Heart left ventricle (tissue), 16 donors: ENCODE data around the gene NFIB. TPM values are rescaled to one million over a fixed set of nuclear protein-coding genes. Genes with fewer than 3 reads are reported as not detected.

Experiments
- ATAC-seq, 4 donors: fragments of 200-7000 bp; cut with Tn5 transposase; one replicate each; pipeline ENCODE4 v1.9.1; 2020 to 2022; ENCODE audit warnings: moderate library complexity in 4 of 4, mild to moderate bottlenecking in 3 of 4, moderate number of reproducible peaks in 1 of 4
- DNase-seq, 5 donors: peaks; one replicate each; pipeline ENCODE4 v3.0.0-alpha.2; 2020
- H3K27ac ChIP-seq, 12 donors: fragments of 200-600 bp; sonication (generic) in 4 of 12; one replicate each; pipeline versions ENCODE4 v1.5.0 to v1.8.0; 2016 to 2022; ENCODE audit warnings: mild to moderate bottlenecking in 2 of 12
- H3K27me3 ChIP-seq, 9 donors: fragments of 200-600 bp; sonication (generic) in 2 of 9; one replicate each; pipeline versions ENCODE4 v1.5.1 to v1.8.0; 2016 to 2022; ENCODE audit warnings: mild to moderate bottlenecking in 3 of 9
- H3K36me3 ChIP-seq, 9 donors: fragments of 200-600 bp; sonication (generic) in 2 of 9; one replicate each; pipeline versions ENCODE4 v1.5.0 to v1.8.0; 2018 to 2022; ENCODE audit warnings: mild to moderate bottlenecking in 2 of 9
- H3K4me1 ChIP-seq, 12 donors: fragments of 200-600 bp; sonication (generic) in 4 of 12; one replicate each; pipeline versions ENCODE4 v1.5.0 to v1.8.0; 2016 to 2022; ENCODE audit warnings: mild to moderate bottlenecking in 3 of 12
- H3K4me3 ChIP-seq, 12 donors: fragments of 200-600 bp; sonication (generic) in 4 of 12; one replicate each; pipeline versions ENCODE4 v1.5.0 to v1.8.0; 2017 to 2022; ENCODE audit warnings: mild to moderate bottlenecking in 9 of 12, moderate library complexity in 4 of 12
- H3K9me3 ChIP-seq, 12 donors: fragments of 200-600 bp; sonication (generic) in 4 of 12; one replicate each; pipeline versions ENCODE4 v1.5.0 to v1.8.0; 2016 to 2022; ENCODE audit warnings: mild to moderate bottlenecking in 1 of 12
- CTCF ChIP-seq, 12 donors: fragments of 200-600 bp; sonication (generic) in 4 of 12; IDR thresholded peaks; one replicate each; pipeline versions ENCODE4 v1.5.0 to v1.8.0; 2018 to 2022; ENCODE audit warnings: antibody characterized with exemption in 12 of 12, mild to moderate bottlenecking in 5 of 12
- POLR2A ChIP-seq, 2 donors: fragments of 450-650 bp; IDR thresholded peaks; one replicate each; pipeline ENCODE4 v1.6.1; 2017; ENCODE audit warnings: antibody characterized with exemption in 2 of 2, mild to moderate bottlenecking in 2 of 2, moderate library complexity in 2 of 2
- WGBS, 4 donors: extraction: QIAGEN DNeasy Blood & Tissue Kit in 2 of 4; methylation state at CpG; one replicate each; pipeline versions ENCODE4 v1.1.5 to v1.1.7; 2013 to 2018; 5-methylcytosine and 5-hydroxymethylcytosine counted together
- intact Hi-C, 10 donors: fragments of 100-400 bp; cut with DNase I; formaldehyde crosslinking; loops; one replicate each; pipeline versions ENCODE4 v1.11.1 to v1.14.2; 2022
- polyA plus RNA-seq, 2 donors: library from polyadenylated mRNA; stranded (reverse); fragments of 200-250 nt; gene quantifications; one replicate each; pipeline ENCODE4 v1.2.3, GENCODE V29; 2013
- total RNA-seq, 9 donors: library from RNA; depleted of rRNA in 2 of 9; stranded (reverse); fragments of >200 nt in 2 of 9; fragmentation: NEBNext Ultra II Directional in 3 of 9; extraction: Animal tissue kit (Norgen Biotek cat#: 25700) in 3 of 9; gene quantifications; one replicate each; pipeline versions ENCODE4 v1.1.0 to v1.2.4, GENCODE V29; 2016 to 2023
- donor health status: ischemic (EF 13 %, LVEDD 7.1; RV severe dilation, severe dysfunction).
- donor health status: healthy with polysubstance abuse.
- donor health status: DM: no; HTN: yes; CAD: no.
- donor health status: DM: no; HTN: no; CAD: no.
- donor health status: ischemic (EF 25% LVEDD 6.9; RV normal size, moderate dysfunction).
- donor health status: ischemic (EF 25% LVEDD 5.7; RV mildly dilated, moderate dysfunction).
- donor health status: healthy.
- donor health status: DM: yes; HTN: yes; CAD: no.
- donor health status: ischemic (EF 35%, LVEDD 5.7; RV mildly dilated, moderate dysfunction).
- donor health status: nonischemic (EF 11% LVEDD 7.7; RV severe dilation, severe dysfunction).
- donor health status: DM: yes; HTN: yes; CAD: no.
- donor health status: PGD.
- donor health status: ischemic (EF 29% LVEDD 5.4; RV normal size, mild dysfunction).
- donor health status: nonischemic (EF 23%, LVEDD 6.1; RV moderate dilation, normal function).

Gene NFIB
- total and polyA plus RNA-seq, 11 donors, result 24.5 to 148 (median 98.2) TPM

GRCh38 chr9:14203356-14204056 lies 110.4 kb downstream of the NFIB start:
- H3K9me3 ChIP-seq, result peaks cover 0 to 3% (median 0%) of the 10 kb centered on the region in 12 donors
- TF ChIP-seq POLR2A (IDR thresholded peaks at IDR 0.05), result no peak
- TF ChIP-seq CTCF (IDR thresholded peaks at IDR 0.05), result peak in 3 of 12 donors; percentile 6 to 13 (median 8)
- H3K36me3 ChIP-seq, result no peaks in the 10 kb centered on the region
- intact Hi-C loops, result loop anchor here in 2 of 10 donors (5.0 to 10.0 kb wide), 3 partner anchors 111 to 171 kb away; partner anchors contain the start of gene NFIB (in 1 of the 2)
- ATAC-seq (peak; percentile 70 to 84 (median 80)), DNase-seq (peak; percentile 77 to 87 (median 86))
- H3K27me3 ChIP-seq, result no peaks in the 10 kb centered on the region
- H3K27ac ChIP-seq, result peak overlapping the region; percentile 19 to 89 (median 75)
- H3K4me3 ChIP-seq, result peak overlapping the region in 6 of 12 donors; percentile 10 to 31 (median 18)
- WGBS, 4 donors, result 14 to 25% (median 17%) methylated on average over 9 to 12 of the region's 12 CpGs
- H3K4me1 ChIP-seq, result peaks cover 20 to 90% (median 57%) of the 10 kb centered on the region in 12 donors

- no peaks in the 10 kb centered on the region for H3K9me3 ChIP-seq
- peak overlapping the region; percentile 21 to 83 (median 68) for H3K27ac ChIP-seq
- 4 to 8% (median 7%) methylated on average over 6 of the region's 6 CpGs for WGBS, 4 donors
- intact Hi-C loops, result loop anchor here in 3 of 10 donors (5.0 kb wide), 3 partner anchors 68 to 113 kb away; partner anchors contain the start of gene NFIB (in 1 of the 3)
- TF ChIP-seq CTCF (IDR thresholded peaks at IDR 0.05), result no peak
- TF ChIP-seq POLR2A (IDR thresholded peaks at IDR 0.05), result no peak
- peaks cover 16 to 98% (median 77%) of the 10 kb centered on the region in 12 donors for H3K4me1 ChIP-seq
- peak; percentile 74 to 91 (median 86) for ATAC-seq
- H3K36me3 ChIP-seq, result no peaks in the 10 kb centered on the region
- peak; percentile 74 to 83 (median 78) for DNase-seq
- H3K4me3 ChIP-seq, result peak overlapping the region in 6 of 12 donors; percentile 1 to 32 (median 8)
- no peaks in the 10 kb centered on the region for H3K27me3 ChIP-seq
Measured at GRCh38 chr9:14198841-14199455, 115.0 kb downstream of the NFIB start.

GRCh38 chr9:14198047-14198840 lies 115.7 kb downstream of the NFIB start:
- Histone ChIP-seq H3K27me3 (no peaks in the 10 kb centered on the region), H3K9me3 (no peaks in the 10 kb centered on the region), H3K27ac (peak overlapping the region; percentile 21 to 83 (median 68)), H3K36me3 (no peaks in the 10 kb centered on the region), H3K4me1 (peaks cover 14 to 98% (median 73%) of the 10 kb centered on the region in 12 donors), H3K4me3 (peak overlapping the region in 4 of 12 donors; percentile 1 to 32 (median 10))
- peak in 1 of 5 donors; percentile 29 for DNase-seq
- intact Hi-C loops, result loop anchor here in 3 of 10 donors (5.0 kb wide), 3 partner anchors 69 to 114 kb away; partner anchors contain the start of gene NFIB (in 1 of the 3)
- peak; percentile 17 to 58 (median 48) for ATAC-seq
- TF ChIP-seq POLR2A (IDR thresholded peaks at IDR 0.05) (no peak), CTCF (IDR thresholded peaks at IDR 0.05) (no peak)
- 44 to 55% (median 46%) methylated on average over 11 of the region's 11 CpGs for WGBS, 4 donors
